Measurements from ENCODE around the gene MORF4L1. TPM values are rescaled to one million over a fixed set of nuclear protein-coding genes. Genes with fewer than 3 reads are reported as not detected.

Gene MORF4L1
- total RNA-seq, 6 experiments from 2014 or later, result 86.9 to 126 (median 115) TPM

DNA sequence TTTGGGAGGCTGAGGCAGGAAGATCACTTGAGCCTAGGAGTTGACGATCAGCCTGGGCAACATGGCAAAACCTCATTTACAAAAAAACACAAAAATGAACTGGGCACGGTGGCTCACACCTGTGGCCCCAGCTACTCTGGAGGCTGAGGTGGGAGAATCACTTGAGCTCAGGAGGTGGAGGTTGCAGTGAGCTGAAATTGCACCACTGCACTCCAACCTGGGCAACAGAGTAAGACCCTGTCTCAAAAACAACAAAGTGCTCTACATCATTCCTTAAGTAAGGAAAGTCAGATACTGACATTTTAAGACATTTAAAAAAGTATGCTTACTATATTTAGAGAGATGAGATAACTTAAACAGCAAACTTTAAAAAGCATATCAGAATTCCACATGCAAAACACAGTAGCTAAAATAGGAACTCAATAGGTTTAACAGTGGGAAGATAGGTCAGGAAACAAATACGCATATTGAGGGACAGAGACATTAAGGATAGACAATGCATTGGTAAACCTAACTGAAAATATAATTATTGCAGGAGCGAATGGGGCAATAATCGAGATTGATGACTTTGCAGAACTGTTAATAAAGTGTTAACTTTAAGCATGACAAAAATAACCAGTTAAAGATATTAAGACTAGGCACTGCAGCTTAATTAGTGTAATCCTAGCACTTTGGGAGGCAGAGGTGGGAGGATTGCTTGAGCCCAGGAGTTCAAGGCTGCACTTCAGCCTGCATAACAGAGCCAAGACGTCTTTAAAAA lies 32.1 kb downstream of the MORF4L1 start:
- H3K27ac ChIP-seq, result no peak overlapping the region
- no peaks in the 10 kb centered on the region for H3K9me3 ChIP-seq
- H3K36me3 ChIP-seq, result peaks cover 0 to 79% (median 29%) of the 10 kb centered on the region in 4 donors
- intact Hi-C loops (cut with DNase I), result no loop called here
- TF ChIP-seq CTCF (IDR thresholded peaks at IDR 0.05), result no peak
- no peak for TF ChIP-seq POLR2A (IDR thresholded peaks at IDR 0.05)
- no peak overlapping the region for H3K4me3 ChIP-seq
- DNase-seq (no peak), ATAC-seq (no peak)
- no peaks in the 10 kb centered on the region for H3K27me3 ChIP-seq
- WGBS (ENCODE audit: insufficient coverage, low coverage, low lambda C conversion rate, missing lambda C conversion rate), result 82% methylated on average over 6 of the region's 6 CpGs
- H3K4me1 ChIP-seq, result peaks cover 0 to 17% (median 8%) of the 10 kb centered on the region in 4 donors

GRCh38 chr15:78906316-78906620 lies 33.6 kb downstream of the MORF4L1 start:
- Histone ChIP-seq H3K27ac (peak overlapping the region in 1 of 3 donors; percentile 63), H3K4me1 (peaks cover 0 to 17% (median 8%) of the 10 kb centered on the region in 4 donors), H3K4me3 (no peak overlapping the region), H3K9me3 (no peaks in the 10 kb centered on the region), H3K36me3 (peaks cover 5 to 64% (median 24%) of the 10 kb centered on the region in 4 donors), H3K27me3 (no peaks in the 10 kb centered on the region)
- TF ChIP-seq CTCF (IDR thresholded peaks at IDR 0.05) (no peak), POLR2A (IDR thresholded peaks at IDR 0.05) (no peak)
- 20% methylated on average over 2 of the region's 2 CpGs for WGBS (ENCODE audit: insufficient coverage, low coverage, low lambda C conversion rate, missing lambda C conversion rate)
- DNase-seq (peak in 2 of 3 donors; percentile 73 to 86), ATAC-seq (peak; percentile 81 to 83 (median 82))
- intact Hi-C loops (cut with DNase I), result no loop called here

DNA sequence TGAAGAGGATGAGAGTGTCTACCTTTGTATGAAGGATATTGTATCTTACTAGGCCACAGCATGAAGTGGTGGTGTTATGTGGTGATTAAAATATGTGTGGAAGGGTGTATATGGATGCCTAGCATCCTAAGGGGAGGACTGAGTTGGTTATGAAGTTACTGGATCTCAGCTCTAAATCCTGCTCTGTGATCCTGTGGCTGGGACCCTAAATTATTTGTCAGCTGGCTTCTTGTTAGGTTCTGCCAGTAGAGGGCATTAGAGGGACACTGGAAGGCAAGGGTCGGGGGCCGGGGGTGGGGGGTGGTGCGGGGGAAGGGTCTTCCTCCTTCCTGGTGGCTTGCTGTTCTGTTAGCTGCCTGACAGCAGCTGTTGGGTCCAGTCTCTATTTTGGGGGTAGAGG lies 34.9 kb downstream of the MORF4L1 start:
- ATAC-seq, result no peak
- Histone ChIP-seq H3K27me3 (no peaks in the 10 kb centered on the region), H3K27ac (no peak overlapping the region), H3K4me1 (peaks cover 0 to 28% (median 8%) of the 10 kb centered on the region in 4 donors), H3K36me3 (peaks cover 5 to 59% (median 15%) of the 10 kb centered on the region in 4 donors), H3K9me3 (no peaks in the 10 kb centered on the region), H3K4me3 (no peak overlapping the region)
- WGBS (ENCODE audit: insufficient coverage, low coverage, low lambda C conversion rate, missing lambda C conversion rate), result no CpG with 5 or more reads among the region's 3 CpGs
- DNase-seq, result no peak
- intact Hi-C loops (cut with DNase I), result no loop called here
- TF ChIP-seq CTCF (IDR thresholded peaks at IDR 0.05) (peak in 3 of 4 donors; percentile 7 to 30 (median 7)), POLR2A (IDR thresholded peaks at IDR 0.05) (no peak)

- WGBS (ENCODE audit: insufficient coverage, low coverage, low lambda C conversion rate, missing lambda C conversion rate), result 27% methylated on average over 3 of the region's 3 CpGs
- Histone ChIP-seq H3K36me3 (peaks cover 5 to 47% (median 12%) of the 10 kb centered on the region in 4 donors), H3K9me3 (no peaks in the 10 kb centered on the region), H3K4me1 (peaks cover 0 to 43% (median 8%) of the 10 kb centered on the region in 4 donors), H3K4me3 (no peak overlapping the region), H3K27ac (no peak overlapping the region), H3K27me3 (no peaks in the 10 kb centered on the region)
- intact Hi-C loops (cut with DNase I), result no loop called here
- DNase-seq, result no peak
- TF ChIP-seq CTCF (IDR thresholded peaks at IDR 0.05) (no peak), POLR2A (IDR thresholded peaks at IDR 0.05) (no peak)
- no peak for ATAC-seq
These were observed 36.5 kb downstream of the MORF4L1 start for GRCh38 chr15:78909160-78909695.
